SKM-1 treated with dmso at 0.1 percent for 144 hours (cell line): ENCODE measurements around the gene BMP2K.

Source experiments
- DNase-seq: peaks from one replicate; lab custom pipeline; 2025; ENCODE audit not compliant: unreplicated experiment; lab: John Stamatoyannopoulos, UW

Gene BMP2K

DNA sequence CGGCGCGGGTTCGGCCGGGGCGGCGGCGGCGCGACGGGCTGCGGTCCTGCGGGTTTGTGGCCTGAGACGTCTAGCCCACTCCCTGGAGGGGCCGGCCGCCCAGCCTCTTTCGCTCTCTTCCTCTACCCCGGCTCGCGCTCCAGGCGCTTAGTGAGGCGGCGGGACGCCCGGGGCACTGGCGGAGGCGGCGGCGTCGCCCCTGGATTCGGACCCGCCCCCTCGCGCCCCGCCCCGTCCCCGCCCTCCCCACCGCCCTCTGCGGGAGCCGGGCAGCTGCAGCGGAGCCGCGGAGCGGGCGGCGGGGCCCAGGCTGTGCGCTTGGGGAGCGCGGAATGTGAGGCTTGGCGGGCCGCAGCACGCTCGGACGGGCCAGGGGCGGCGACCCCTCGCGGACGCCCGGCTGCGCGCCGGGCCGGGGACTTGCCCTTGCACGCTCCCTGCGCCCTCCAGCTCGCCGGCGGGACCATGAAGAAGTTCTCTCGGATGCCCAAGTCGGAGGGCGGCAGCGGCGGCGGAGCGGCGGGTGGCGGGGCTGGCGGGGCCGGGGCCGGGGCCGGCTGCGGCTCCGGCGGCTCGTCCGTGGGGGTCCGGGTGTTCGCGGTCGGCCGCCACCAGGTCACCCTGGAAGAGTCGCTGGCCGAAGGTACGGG is at the start of gene BMP2K:
Gene BMP2K (plus strand): TSS at position 272 of the 650 bp plus-strand sequence. CDS start 194 bp downstream, at position 466.
- peak; percentile 82 for DNase-seq

GRCh38 chr4:78726546-78726945 is 49.6 kb upstream of the BMP2K start:
- DNase-seq = no peak

- no peak for DNase-seq
These were observed 43.6 kb upstream of the BMP2K start for GRCh38 chr4:78732332-78733104.

DNA sequence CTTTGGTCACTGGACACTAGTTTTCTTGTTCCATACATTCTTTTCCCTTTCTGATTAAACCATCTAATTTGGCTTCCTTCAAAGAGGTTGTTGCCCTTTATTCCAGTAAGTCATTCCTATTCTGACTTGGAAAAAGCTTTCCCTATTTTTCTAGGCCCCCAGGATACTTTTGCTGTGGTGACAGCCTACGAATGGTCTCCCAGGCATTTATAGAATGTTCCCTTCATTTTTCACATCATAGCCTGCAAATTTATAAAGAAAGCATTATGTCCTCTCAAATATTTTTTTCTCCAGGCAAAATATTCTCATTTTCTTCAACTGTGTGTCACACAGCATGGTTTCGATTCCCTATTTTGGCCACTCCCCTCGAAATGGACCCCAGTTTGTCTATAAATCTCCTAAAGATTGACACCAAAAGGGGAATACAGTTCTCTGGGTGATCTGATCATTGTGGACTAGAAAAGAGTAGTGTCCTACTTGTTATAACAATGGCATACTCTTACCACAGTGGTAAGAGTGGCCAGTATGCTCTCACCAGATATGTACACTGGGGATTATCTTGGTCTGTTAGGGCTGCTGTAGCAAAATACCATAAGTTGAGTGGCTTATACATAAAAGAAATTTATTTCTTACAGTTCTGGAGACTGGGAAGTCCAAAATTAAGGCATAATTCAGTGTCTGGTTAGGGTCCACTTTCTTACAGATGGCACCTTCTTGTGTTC is 41.5 kb upstream of the BMP2K start:
- DNase-seq = no peak

DNA sequence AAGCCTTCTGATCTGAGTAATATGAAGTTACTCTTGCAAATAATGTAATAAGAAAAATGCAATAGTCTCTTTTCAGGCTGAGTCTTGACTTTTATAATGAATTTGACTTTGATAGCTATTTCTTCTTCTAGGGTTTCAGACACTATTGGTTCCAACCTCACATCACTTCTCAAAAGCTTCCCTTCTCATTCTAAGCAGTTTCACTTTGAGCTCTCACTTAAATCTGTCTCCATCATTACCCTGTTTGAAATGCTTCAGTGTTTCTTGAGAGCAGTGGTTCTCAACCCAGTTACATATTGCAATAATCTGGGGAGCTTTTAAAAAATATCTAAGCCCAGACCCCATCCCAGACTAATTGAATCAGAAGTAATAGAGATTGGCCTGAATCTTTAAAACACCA is 40.5 kb upstream of the BMP2K start:
- no peak for DNase-seq

GRCh38 chr4:78737035-78737434 is 39.1 kb upstream of the BMP2K start:
- DNase-seq = no peak

DNA sequence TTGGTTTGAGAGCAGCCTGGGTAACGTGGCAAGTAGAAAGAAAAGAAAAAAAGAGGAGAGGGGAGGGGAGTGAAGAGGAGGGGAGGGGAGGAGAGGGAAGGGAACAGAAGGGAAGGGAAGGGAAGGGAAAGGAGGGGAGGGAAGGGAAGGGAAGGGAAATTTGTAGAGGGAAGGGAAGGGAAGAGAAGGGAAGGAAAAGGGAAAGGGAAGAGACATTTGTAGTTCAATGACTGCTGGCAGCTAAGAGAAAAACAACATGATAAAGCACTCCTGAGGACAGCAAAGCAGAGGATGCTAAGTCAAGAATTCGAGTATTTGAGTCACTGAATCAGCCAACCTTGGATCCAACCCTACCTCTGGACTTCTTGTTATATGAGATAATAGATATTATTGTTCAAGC is 38.2 kb upstream of the BMP2K start:
- DNase-seq = no peak

- no peak for DNase-seq
These were observed 33.9 kb upstream of the BMP2K start for GRCh38 chr4:78742300-78742699.

GRCh38 chr4:78747475-78747922 is 28.7 kb upstream of the BMP2K start:
- no peak for DNase-seq

DNA sequence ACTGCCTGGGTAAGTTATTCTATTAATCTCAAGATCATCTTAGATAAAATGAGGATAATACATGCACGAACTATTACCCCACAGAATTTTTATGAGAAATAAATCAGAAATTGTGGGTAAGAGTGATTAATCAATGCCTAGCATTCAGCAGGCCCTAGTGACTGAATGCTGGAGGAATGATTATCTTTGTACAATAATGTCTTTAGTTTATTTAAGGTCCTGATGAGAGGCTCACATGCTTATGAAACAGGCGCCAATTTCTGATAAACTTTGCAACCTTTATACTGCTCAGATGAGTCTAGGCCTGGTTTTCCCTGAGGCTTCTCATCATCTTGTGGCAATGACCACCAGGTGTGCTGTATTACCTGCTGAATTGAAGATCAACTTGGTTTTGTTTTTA is 27.8 kb upstream of the BMP2K start:
- DNase-seq = no peak

DNA sequence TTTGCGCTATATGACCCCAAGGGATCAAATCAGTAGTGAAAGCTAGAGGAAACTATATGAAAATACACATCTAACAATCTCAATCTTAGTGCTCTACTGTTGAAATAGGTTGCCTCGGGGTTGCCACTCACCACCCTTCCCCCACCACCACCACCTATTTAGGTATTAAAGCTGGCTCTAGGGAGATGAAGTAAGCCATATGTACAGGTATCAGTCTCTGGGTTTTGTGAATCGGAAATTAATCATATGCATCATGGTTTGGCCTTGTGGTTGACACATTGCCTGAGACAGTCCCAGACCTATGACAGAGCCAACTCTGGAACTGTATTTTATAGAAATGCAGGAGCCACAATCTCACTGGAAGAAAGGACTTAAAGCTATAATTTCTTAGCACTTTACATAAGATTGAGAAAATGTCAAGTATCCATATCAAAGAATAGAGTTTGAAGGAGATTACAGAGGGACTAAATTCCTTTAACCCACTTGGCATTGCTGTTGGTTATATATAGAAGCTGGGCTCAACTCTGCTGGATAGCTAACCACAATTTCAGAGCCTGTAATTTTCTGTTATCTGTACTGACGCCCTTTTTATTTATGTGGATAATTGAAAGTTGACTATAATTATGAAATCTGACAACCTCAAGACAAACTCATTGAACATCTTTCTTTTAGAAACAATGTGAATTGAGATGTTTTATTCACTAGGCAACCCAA is 26.7 kb upstream of the BMP2K start:
- no peak for DNase-seq

DNA sequence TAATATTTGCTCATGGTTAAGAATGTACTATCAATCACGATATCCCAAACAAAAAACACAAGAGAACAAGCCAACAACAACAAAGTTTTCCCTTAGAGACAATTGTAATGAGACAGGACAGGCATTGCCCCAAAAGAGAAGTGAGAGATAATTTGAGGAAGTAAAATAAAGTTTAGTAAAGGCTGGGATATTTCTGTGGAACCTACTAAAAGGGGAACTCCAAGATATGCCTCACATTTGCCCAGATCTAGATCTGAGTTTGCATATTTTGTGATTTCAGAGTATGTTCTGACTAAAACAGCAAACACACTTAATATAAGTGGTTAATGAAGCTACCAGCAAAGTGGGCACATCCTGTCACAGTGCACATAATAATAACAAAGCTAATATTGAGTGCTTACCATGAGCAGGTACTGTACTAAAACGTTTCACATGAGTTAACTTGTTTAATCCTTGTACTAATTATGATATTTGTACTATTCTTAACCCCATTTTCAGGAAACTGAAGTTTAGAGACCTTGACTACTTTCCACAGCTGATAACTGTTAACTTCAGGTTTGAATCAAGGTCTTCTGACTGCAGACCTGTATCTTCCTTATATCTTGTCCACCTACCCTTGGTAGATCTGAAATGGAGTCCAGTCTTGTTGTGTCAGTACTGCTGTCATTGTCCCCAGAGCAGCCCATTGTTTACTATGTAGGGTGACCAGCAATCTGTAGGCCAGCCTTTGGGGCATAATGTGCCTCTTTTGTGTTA is 26.0 kb upstream of the BMP2K start:
- peak; percentile 97 for DNase-seq

- no peak for DNase-seq
These were observed 23.1 kb upstream of the BMP2K start for GRCh38 chr4:78753091-78753490.

DNA sequence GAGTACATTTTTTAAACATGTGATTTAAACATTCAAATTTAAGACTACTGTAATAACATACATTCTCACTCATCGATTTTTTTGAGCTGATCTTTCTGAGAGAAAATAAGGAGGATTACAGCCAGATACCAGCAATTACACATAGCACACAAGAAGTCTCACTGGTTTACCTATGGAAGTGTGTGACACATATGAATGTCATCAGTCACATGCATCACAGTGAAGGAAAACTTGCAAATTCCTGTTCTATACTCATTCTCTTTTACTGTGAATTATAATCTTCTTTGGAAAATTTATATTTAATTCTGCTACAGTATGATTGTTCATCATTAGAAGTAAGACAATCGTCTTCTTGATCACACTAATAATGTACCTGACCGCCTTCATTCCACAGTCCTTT is 21.3 kb upstream of the BMP2K start:
- no peak for DNase-seq

DNA sequence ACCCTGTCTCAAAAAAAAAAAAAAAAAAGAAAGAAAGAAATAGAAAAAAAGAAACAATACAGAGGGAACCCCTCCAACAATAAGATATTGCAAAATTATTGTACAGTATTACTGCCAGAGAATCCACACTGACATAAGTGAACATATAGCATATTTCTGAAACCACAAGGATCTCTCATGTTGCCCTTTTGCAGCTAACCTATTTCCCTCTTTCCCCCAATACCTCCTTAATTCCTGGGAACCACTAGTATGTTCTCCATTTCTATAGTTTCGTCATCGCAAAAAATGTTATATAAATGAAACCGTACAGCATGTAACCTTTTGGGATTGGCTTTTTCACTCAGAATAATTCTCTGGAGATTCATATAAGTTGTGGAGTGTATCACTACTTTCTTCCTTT is 20.0 kb upstream of the BMP2K start:
- DNase-seq = no peak

DNA sequence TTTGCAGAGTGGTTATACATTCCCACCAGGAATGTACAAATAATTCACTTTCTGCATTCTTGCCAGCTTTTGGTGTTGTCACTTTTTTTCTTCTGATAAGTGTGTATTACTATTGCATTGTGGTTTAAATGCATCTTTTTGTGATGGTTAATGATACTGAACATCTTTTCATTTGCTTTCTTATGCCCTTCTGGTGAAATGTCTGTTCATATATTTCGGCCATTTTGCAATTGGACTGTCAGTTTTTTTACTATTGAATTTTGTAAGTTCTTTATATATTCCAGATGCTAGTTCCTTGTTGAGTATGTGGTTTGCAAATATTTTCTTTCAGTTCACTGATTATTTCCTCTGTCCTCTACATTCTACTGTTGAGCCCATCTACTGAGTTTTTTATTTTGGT is 19.4 kb upstream of the BMP2K start:
- no peak for DNase-seq

DNA sequence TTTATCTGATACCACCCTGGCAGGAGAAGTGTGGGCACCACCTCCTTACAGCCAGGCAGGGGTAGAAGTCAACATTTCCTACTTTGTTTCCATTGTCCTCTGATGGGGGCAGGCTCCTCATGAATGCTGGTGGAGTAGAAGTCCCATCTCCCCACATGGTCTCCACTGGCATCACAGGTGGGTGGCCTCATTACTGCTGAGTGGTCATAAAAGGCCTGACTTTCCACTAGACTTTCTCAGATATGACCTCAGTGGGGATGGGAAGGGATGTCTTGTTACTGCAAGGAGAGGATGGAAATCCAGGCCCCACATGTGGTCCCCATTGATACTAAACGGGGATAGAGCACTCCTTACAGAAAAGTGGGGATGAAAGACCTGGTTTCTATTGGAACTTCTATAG is 18.6 kb upstream of the BMP2K start:
- DNase-seq = no peak

GRCh38 chr4:78758085-78758484 is 18.1 kb upstream of the BMP2K start:
- DNase-seq = no peak

GRCh38 chr4:78762529-78762928 is 13.6 kb upstream of the BMP2K start:
- DNase-seq = no peak

GRCh38 chr4:78763251-78763650 is 12.9 kb upstream of the BMP2K start:
- no peak for DNase-seq
